SU-DHL-6 (cell line): ENCODE data around the gene BNIP2.

Experiments used
- H2AFZ ChIP-seq: fragments of 200-600 bp; sonication (generic); 2 replicates; pipeline ENCODE4 v1.6.1; 2014; ENCODE audit warnings: low read depth, mild to moderate bottlenecking, moderate library complexity, mixed read lengths, antibody characterized with exemption, low read length; ENCODE audit not compliant: severe bottlenecking
- H3F3A ChIP-seq: fragments of 200-600 bp; shearing (Covaris generic); 2 replicates; pipeline ENCODE4 v1.6.0; 2016; ENCODE audit warnings: antibody characterized with exemption, mild to moderate bottlenecking; ENCODE audit not compliant: insufficient read depth
- H3K27ac ChIP-seq: fragments of 200-600 bp; sonication (generic); 2 replicates; pipeline ENCODE4 v1.5.1; 2016; ENCODE audit warnings: low read depth, mild to moderate bottlenecking, low read length, moderate library complexity, mixed read lengths
- H3K27me3 ChIP-seq: fragments of 200-600 bp; sonication (generic), shearing (Covaris generic); 2 replicates; pipeline ENCODE4 v1.6.0; 2014; ENCODE audit warnings: mild to moderate bottlenecking, low read length
- H3K36me3 ChIP-seq: fragments of 200-600 bp; sonication (generic); 2 replicates; pipeline ENCODE4 v1.6.1; 2014; ENCODE audit warnings: mild to moderate bottlenecking, low read length, mixed read lengths
- H3K4me2 ChIP-seq: fragments of 300-600, 200-600 bp; shearing (Covaris generic), sonication (generic); 2 replicates; pipeline ENCODE4 v1.6.0; 2014; ENCODE audit warnings: low read length, low read depth, mild to moderate bottlenecking; ENCODE audit not compliant: poor library complexity, severe bottlenecking
- H3K4me3 ChIP-seq: fragments of 200-600 bp; sonication (generic); 2 replicates; pipeline ENCODE4 v1.5.1; 2014; ENCODE audit warnings: antibody characterized with exemption, low read length, mild to moderate bottlenecking, mixed read lengths; ENCODE audit not compliant: insufficient read depth, poor library complexity, severe bottlenecking
- H3K79me2 ChIP-seq: fragments of 200-600 bp; sonication (generic); 2 replicates; pipeline ENCODE4 v1.6.1; 2014; ENCODE audit warnings: mild to moderate bottlenecking, low read length, moderate library complexity; ENCODE audit not compliant: insufficient read depth
- H3K9ac ChIP-seq: fragments of 200-600 bp; sonication (generic); 2 replicates; pipeline ENCODE4 v1.7.0; 2014; ENCODE audit warnings: mild to moderate bottlenecking, low read length
- H3K9me2 ChIP-seq: fragments of 200-600 bp; sonication (generic); replicated peaks from 2 replicates; pipeline ENCODE4 v1.6.1; 2014; ENCODE audit warnings: low read length; ENCODE audit not compliant: insufficient read depth
- H3K9me3 ChIP-seq: fragments of 200-600 bp; sonication (generic); 2 replicates; pipeline ENCODE4 v1.6.1; 2014; ENCODE audit warnings: low read length, mixed read lengths; ENCODE audit not compliant: insufficient read depth
- H4K20me1 ChIP-seq: fragments of 200-600 bp; sonication (generic); 2 replicates; pipeline ENCODE4 v1.6.1; 2014; ENCODE audit warnings: low read depth, mild to moderate bottlenecking, antibody characterized with exemption, low read length, moderate library complexity, mixed read lengths
- EZH2phosphoT487 ChIP-seq: fragments of 200-600 bp; sonication (generic), shearing (Covaris generic); conservative IDR thresholded peaks from 2 replicates; pipeline ENCODE4 v1.6.1; 2018; ENCODE audit warnings: mild to moderate bottlenecking, antibody characterized with exemption, low read length, moderate library complexity, mixed read lengths
- TF ChIP-seq, protein P1 (sequence below): fragments of 200-600 bp; sonication (generic); IDR thresholded peaks from one replicate; pipeline ENCODE4 v1.5.1; 2017; ENCODE audit warnings: antibody characterized with exemption, mild to moderate bottlenecking, low read length, moderate library complexity; ENCODE audit not compliant: insufficient read depth, poor library complexity, severe bottlenecking

BNIP2 gene

GRCh38 chr15:59654046-59654445 lies 35.1 kb downstream of the BNIP2 start:
- Histone ChIP-seq H3K9me3 (no peaks in the 10 kb centered on the region), H3K9me2 (no peaks in the 10 kb centered on the region), H4K20me1 (no peaks in the 10 kb centered on the region; the same call in 1 of the 2 replicates), H2AFZ (no peak overlapping the region), H3F3A (peaks cover 8% of the 10 kb centered on the region; the same call in 1 of the 2 replicates), H3K4me3 (no peak overlapping the region), H3K36me3 (peaks cover 38% of the 10 kb centered on the region), H3K27ac (no peak overlapping the region), H3K79me2 (peaks cover 50% of the 10 kb centered on the region), H3K9ac (no peak overlapping the region), H3K4me2 (no peak overlapping the region), H3K27me3 (no peaks in the 10 kb centered on the region)
- TF ChIP-seq, protein P1, sequence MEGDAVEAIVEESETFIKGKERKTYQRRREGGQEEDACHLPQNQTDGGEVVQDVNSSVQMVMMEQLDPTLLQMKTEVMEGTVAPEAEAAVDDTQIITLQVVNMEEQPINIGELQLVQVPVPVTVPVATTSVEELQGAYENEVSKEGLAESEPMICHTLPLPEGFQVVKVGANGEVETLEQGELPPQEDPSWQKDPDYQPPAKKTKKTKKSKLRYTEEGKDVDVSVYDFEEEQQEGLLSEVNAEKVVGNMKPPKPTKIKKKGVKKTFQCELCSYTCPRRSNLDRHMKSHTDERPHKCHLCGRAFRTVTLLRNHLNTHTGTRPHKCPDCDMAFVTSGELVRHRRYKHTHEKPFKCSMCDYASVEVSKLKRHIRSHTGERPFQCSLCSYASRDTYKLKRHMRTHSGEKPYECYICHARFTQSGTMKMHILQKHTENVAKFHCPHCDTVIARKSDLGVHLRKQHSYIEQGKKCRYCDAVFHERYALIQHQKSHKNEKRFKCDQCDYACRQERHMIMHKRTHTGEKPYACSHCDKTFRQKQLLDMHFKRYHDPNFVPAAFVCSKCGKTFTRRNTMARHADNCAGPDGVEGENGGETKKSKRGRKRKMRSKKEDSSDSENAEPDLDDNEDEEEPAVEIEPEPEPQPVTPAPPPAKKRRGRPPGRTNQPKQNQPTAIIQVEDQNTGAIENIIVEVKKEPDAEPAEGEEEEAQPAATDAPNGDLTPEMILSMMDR = no peak
- TF ChIP-seq EZH2phosphoT487 = no peak

- H3F3A ChIP-seq = peaks cover 5% of the 10 kb centered on the region; the same call in 1 of the 2 replicates
- H3K4me2 ChIP-seq = no peak overlapping the region
- peaks cover 23% of the 10 kb centered on the region for H3K79me2 ChIP-seq
Measured at GRCh38 chr15:59649603-59650002, 39.5 kb downstream of the BNIP2 start.

GRCh38 chr15:59647085-59647484 lies 42.0 kb downstream of the BNIP2 start:
- no peak overlapping the region for H3K9ac ChIP-seq
- no peak overlapping the region for H2AFZ ChIP-seq
- H3K36me3 ChIP-seq = peaks cover 36% of the 10 kb centered on the region
- no peaks in the 10 kb centered on the region for H3K9me3 ChIP-seq
- H3K4me3 ChIP-seq = no peak overlapping the region
- no peaks in the 10 kb centered on the region for H3K9me2 ChIP-seq
- no peaks in the 10 kb centered on the region for H3K27me3 ChIP-seq
- no peak overlapping the region for H3K4me2 ChIP-seq
- no peaks in the 10 kb centered on the region; the same call in 1 of the 2 replicates for H4K20me1 ChIP-seq
- no peak overlapping the region for H3K27ac ChIP-seq
- no peaks in the 10 kb centered on the region; the same call in 1 of the 2 replicates for H3K79me2 ChIP-seq
- H3F3A ChIP-seq = peaks cover 7% of the 10 kb centered on the region
- no peak for TF ChIP-seq EZH2phosphoT487
- TF ChIP-seq, protein P1 = no peak

More at GRCh38 chr15:59649603-59650002, 39.5 kb downstream of the BNIP2 start:
- no peak overlapping the region for H3K4me3 ChIP-seq
- H3K27me3 ChIP-seq = no peaks in the 10 kb centered on the region
- no peaks in the 10 kb centered on the region for H3K9me2 ChIP-seq
- H3K27ac ChIP-seq = no peak overlapping the region
- no peaks in the 10 kb centered on the region for H3K9me3 ChIP-seq
- H4K20me1 ChIP-seq = no peaks in the 10 kb centered on the region; the same call in 1 of the 2 replicates
- TF ChIP-seq EZH2phosphoT487 = no peak
- TF ChIP-seq, protein P1 = no peak
- peaks cover 41% of the 10 kb centered on the region for H3K36me3 ChIP-seq
- H3K9ac ChIP-seq = no peak overlapping the region
- H2AFZ ChIP-seq = no peak overlapping the region
